OCI-LY1 (cell line): ENCODE results near the gene FRMD6.
"Not testable (repeated sequence)": the region's sequence is repeated elsewhere in the genome, so short reads cannot be mapped to it uniquely, and the experiment has no call there.

Source experiments
- H2AFZ ChIP-seq: fragments of 200-600 bp; sonication (generic), shearing (Covaris generic); 2 replicates; pipeline ENCODE4 v1.6.0; 2014; ENCODE audit warnings: antibody characterized with exemption, mild to moderate bottlenecking, low read length
- H3F3A ChIP-seq: fragments of 200-600 bp; sonication (generic), shearing (Covaris generic); 2 replicates; pipeline ENCODE4 v1.6.0; 2014; ENCODE audit warnings: mild to moderate bottlenecking, antibody characterized with exemption, low read length, moderate library complexity; ENCODE audit not compliant: insufficient read depth
- H3K27ac ChIP-seq: fragments of 200-600 bp; sonication (generic); 2 replicates; pipeline ENCODE4 v1.5.1; 2014; ENCODE audit warnings: low read length, mixed run types, mild to moderate bottlenecking, low read depth; ENCODE audit not compliant: poor library complexity, severe bottlenecking
- H3K27me3 ChIP-seq: fragments of 200-600 bp; sonication (generic); 2 replicates; pipeline ENCODE4 v1.6.0; 2014; ENCODE audit warnings: antibody characterized with exemption, mild to moderate bottlenecking, low read length, moderate library complexity; ENCODE audit not compliant: insufficient read depth
- H3K36me3 ChIP-seq: fragments of 200-600 bp; sonication (generic); 2 replicates; pipeline ENCODE4 v1.6.1; 2014; ENCODE audit warnings: mild to moderate bottlenecking, antibody characterized with exemption, low read length, moderate library complexity, mixed read lengths; ENCODE audit not compliant: insufficient read depth
- H3K4me1 ChIP-seq: fragments of 200-600 bp; sonication (generic); 2 replicates; pipeline ENCODE4 v1.5.1; 2014; ENCODE audit warnings: mild to moderate bottlenecking, low read length, moderate library complexity; ENCODE audit not compliant: insufficient read depth, severe bottlenecking
- H3K4me2 ChIP-seq: fragments of 200-600 bp; sonication (generic), shearing (Covaris generic); 2 replicates; pipeline ENCODE4 v1.6.1; 2014; ENCODE audit warnings: low read length
- H3K4me3 ChIP-seq: fragments of 200-600 bp; sonication (generic); 2 replicates; pipeline ENCODE4 v1.5.1; 2014; ENCODE audit warnings: low read length, low read depth, mild to moderate bottlenecking, mixed read lengths; ENCODE audit not compliant: poor library complexity, severe bottlenecking
- H3K79me2 ChIP-seq: fragments of 200-600 bp; shearing (Covaris generic); 2 replicates; pipeline ENCODE4 v1.6.1; 2016; ENCODE audit warnings: mixed run types, low read length, mixed read lengths; ENCODE audit not compliant: insufficient read depth
- H3K9ac ChIP-seq: fragments of 200-600 bp; sonication (generic), shearing (Covaris generic); 2 replicates; pipeline ENCODE4 v1.6.1; 2014; ENCODE audit warnings: mild to moderate bottlenecking, low read length, mixed read lengths
- H3K9me2 ChIP-seq: fragments of 200-600 bp; sonication (generic), shearing (Covaris generic); 2 replicates; pipeline ENCODE4 v1.6.1; 2014; ENCODE audit warnings: low read depth, mild to moderate bottlenecking, low read length, mixed read lengths
- H3K9me3 ChIP-seq: fragments of 200-600 bp; shearing (Covaris generic); 2 replicates; pipeline ENCODE4 v1.6.1; 2014; ENCODE audit warnings: low read length, mixed read lengths
- H4K20me1 ChIP-seq: fragments of 200-600 bp; sonication (generic), shearing (Covaris generic); 2 replicates; pipeline ENCODE4 v1.6.0; 2016; ENCODE audit warnings: mild to moderate bottlenecking, low read length; ENCODE audit not compliant: insufficient read depth
- EZH2 ChIP-seq: fragments of 200-600 bp; sonication (generic), shearing (Covaris generic); IDR thresholded peaks from 2 replicates; pipeline ENCODE4 v1.8.0; 2017; ENCODE audit warnings: borderline replicate concordance, mixed run types, mild to moderate bottlenecking, antibody characterized with exemption, low read length, moderate library complexity, mixed read lengths
- TF ChIP-seq, protein P1 (sequence below): fragments of 200-600 bp; sonication (generic), shearing (Covaris generic); IDR thresholded peaks from 2 replicates; pipeline ENCODE4 v1.5.1; 2017; ENCODE audit warnings: mild to moderate bottlenecking, antibody characterized with exemption, low read length, moderate library complexity, mixed read lengths

FRMD6 gene

GRCh38 chr14:51757756-51758155 is 106.0 kb downstream of the FRMD6 start:
- H3K79me2 ChIP-seq, H4K20me1 ChIP-seq, H3K27me3 ChIP-seq, H3K4me2 ChIP-seq, H3F3A ChIP-seq, H3K9me2 ChIP-seq, H3K36me3 ChIP-seq, H2AFZ ChIP-seq, H3K4me1 ChIP-seq, H3K9ac ChIP-seq, H3K9me3 ChIP-seq, H3K4me3 ChIP-seq, H3K27ac ChIP-seq: not testable (repeated sequence)

GRCh38 chr14:51759950-51760349 is 108.2 kb downstream of the FRMD6 start:
- Histone ChIP-seq H2AFZ (no peak overlapping the region), H3K27me3 (no peaks in the 10 kb centered on the region), H3K9ac (no peak overlapping the region), H3F3A (no peaks in the 10 kb centered on the region), H3K9me3 (no peaks in the 10 kb centered on the region), H3K36me3 (no peaks in the 10 kb centered on the region), H4K20me1 (no peaks in the 10 kb centered on the region), H3K79me2 (no peaks in the 10 kb centered on the region), H3K27ac (no peak overlapping the region), H3K4me1 (no peaks in the 10 kb centered on the region), H3K4me2 (no peak overlapping the region), H3K9me2 (no peaks in the 10 kb centered on the region), H3K4me3 (no peak overlapping the region)
- TF ChIP-seq, protein P1, sequence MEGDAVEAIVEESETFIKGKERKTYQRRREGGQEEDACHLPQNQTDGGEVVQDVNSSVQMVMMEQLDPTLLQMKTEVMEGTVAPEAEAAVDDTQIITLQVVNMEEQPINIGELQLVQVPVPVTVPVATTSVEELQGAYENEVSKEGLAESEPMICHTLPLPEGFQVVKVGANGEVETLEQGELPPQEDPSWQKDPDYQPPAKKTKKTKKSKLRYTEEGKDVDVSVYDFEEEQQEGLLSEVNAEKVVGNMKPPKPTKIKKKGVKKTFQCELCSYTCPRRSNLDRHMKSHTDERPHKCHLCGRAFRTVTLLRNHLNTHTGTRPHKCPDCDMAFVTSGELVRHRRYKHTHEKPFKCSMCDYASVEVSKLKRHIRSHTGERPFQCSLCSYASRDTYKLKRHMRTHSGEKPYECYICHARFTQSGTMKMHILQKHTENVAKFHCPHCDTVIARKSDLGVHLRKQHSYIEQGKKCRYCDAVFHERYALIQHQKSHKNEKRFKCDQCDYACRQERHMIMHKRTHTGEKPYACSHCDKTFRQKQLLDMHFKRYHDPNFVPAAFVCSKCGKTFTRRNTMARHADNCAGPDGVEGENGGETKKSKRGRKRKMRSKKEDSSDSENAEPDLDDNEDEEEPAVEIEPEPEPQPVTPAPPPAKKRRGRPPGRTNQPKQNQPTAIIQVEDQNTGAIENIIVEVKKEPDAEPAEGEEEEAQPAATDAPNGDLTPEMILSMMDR = no peak
- TF ChIP-seq EZH2 = no peak

DNA sequence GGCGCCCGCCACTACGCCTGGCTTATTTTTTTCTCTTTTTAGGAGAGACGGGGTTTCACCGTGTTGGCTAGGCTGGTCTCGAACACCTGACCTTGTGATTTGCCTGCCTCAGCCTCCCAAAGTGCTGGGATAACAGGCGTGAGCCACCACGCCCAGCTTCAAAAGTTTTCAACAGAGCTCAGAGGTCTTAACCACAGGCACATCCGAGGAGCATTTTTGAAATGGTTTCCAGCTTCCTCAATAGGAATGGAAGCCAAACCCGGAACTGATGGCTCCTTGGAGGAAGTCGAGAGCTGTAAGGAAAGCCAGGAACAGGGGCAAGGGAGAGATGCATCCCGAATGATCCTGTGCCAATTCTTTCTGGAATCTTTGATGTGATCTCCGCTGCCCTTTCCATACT is 114.0 kb downstream of the FRMD6 start:
- H2AFZ ChIP-seq, H3K79me2 ChIP-seq, H3K4me3 ChIP-seq: not testable (repeated sequence)

GRCh38 chr14:51766586-51766985 is 114.9 kb downstream of the FRMD6 start:
- H3K79me2 ChIP-seq, H3K9ac ChIP-seq, H3K9me2 ChIP-seq, H3K4me2 ChIP-seq, H2AFZ ChIP-seq, H3F3A ChIP-seq, H3K36me3 ChIP-seq, H3K4me1 ChIP-seq, H3K4me3 ChIP-seq, H3K27me3 ChIP-seq, H4K20me1 ChIP-seq, H3K27ac ChIP-seq, H3K9me3 ChIP-seq: not testable (repeated sequence)

More for the DNA sequence above, 114.0 kb downstream of the FRMD6 start:
- H3K27me3 ChIP-seq, H3K4me2 ChIP-seq, H3K9me3 ChIP-seq, H3K27ac ChIP-seq, H4K20me1 ChIP-seq, H3F3A ChIP-seq, H3K36me3 ChIP-seq, H3K4me1 ChIP-seq, H3K9me2 ChIP-seq, H3K9ac ChIP-seq: not testable (repeated sequence)

- H3K79me2 ChIP-seq, H3K9me3 ChIP-seq, H3F3A ChIP-seq, H4K20me1 ChIP-seq, H2AFZ ChIP-seq, H3K27me3 ChIP-seq, H3K36me3 ChIP-seq, H3K9ac ChIP-seq, H3K27ac ChIP-seq, H3K4me2 ChIP-seq, H3K9me2 ChIP-seq, H3K4me1 ChIP-seq, H3K4me3 ChIP-seq: not testable (repeated sequence)
These were observed 117.6 kb downstream of the FRMD6 start for GRCh38 chr14:51769261-51769660.
